ENCODE results near the gene OLFML1. TPM values are rescaled to one million over a fixed set of nuclear protein-coding genes. Genes with fewer than 3 reads are reported as not detected.
"Not testable (repeated sequence)": the region's sequence is repeated elsewhere in the genome, so short reads cannot be mapped to it uniquely, and the experiment has no call there.

The OLFML1 gene
- total RNA-seq, 1 donor from 2014 or later: not detected

DNA sequence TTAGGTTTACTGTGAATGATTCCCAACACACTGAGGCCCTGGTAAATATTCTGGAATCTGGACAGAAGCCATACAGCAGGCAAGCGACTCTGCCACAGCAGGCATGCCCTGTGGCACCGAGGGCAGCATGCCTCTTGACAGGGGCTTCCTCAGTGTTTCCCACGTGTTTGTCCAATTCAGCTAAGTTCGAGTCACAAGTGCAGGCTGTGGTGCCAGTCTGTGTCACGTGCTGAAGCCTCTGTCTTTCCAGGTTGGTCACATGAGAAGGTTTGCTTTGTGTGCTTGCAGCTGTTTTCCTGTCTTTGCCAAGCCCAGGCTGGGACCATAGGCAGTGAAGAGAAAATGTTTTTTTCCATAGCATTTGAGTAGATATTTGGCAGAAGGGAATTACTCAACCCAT lies 26.1 kb downstream of the OLFML1 start:
- DNase-seq (ENCODE audit: low read depth): peak; percentile 85

DNA sequence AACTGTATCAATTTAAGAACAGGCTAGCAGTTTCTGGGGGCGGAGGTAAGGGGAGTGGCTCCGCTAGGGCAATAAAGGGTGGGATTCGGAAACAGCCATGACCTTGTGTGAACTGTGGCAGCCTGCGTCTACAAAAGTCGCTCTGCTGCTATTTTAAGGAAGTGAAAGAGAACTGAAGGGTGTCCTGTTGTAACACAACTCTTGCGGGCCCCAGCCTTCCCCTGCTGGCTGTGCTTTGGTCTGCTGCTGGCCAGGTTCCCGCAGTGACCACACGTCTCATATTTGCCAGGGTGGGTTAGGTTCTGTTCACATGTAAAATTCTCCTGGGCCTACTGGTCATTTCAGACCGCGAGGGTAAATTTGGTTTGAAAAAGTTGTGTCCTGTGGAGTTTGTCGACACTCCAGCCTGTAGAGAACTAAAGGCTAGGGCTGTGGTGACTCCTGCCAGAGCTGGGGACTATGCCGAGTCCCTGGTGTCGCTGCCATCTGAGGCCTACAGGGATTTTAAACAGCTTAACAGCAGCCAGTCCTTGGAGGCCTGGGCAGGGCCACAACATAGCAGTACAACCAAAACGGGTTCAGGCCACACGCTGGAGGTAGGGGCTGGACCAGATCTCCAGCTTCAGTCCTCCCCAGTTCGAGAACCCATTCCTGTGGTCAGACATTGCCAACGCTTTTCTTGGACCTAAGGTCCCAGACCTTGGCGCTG lies 27.4 kb downstream of the OLFML1 start:
- peak; percentile 83 for DNase-seq (ENCODE audit: low read depth)

DNA sequence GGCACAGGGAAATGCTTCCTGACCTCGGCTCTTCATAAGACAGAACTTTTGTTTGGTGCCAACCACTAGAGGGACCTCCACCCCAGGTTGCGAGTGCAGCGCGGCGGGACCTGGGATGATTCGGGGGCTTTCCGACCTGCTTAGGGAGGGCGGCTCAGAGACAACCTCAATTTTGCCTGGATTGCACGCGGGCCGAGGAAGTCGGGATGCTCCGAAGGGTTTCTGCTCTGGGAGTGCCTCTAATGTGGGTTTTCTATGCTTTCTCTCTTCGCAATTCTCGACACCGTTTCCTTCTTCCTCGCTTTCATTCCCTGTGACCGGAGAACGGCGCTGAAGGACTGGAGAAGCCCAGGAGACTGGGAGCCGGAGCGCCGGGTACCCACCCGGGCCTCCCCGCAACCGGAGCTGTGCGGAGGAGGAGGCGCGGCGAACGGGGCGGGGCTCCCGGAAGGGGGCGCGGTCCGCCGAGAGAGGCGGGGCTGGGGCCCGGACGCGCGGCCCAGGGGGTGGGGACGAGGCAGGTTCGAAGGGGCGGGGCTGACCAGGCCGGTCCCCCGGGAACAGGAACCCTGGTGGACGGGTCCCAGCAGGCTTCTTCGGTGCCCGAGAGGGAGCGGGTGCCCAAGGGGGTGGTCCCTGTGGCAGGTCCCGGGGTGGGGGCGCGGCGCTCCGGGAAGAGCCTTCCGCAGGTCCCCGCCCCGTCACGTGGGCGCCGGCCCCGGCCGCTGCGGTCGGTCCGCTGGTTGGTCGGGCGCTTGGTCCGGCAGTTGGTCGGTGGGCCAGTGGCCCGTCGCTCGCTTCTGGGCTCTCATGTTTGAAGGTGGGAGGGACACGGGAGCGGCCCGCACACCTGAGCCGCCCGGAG lies 28.2 kb downstream of the OLFML1 start, which contains the start of gene PPFIBP2:
Gene PPFIBP2 (plus strand): TSS at position 766 of the 865 bp plus-strand sequence. CDS start 35,477 bp downstream, outside the sequence.
- DNase-seq (ENCODE audit: low read depth): peak; percentile 71

- no peak for DNase-seq (ENCODE audit: low read depth)
Measured at GRCh38 chr11:7514099-7514591, 28.8 kb downstream of the OLFML1 start.

DNA sequence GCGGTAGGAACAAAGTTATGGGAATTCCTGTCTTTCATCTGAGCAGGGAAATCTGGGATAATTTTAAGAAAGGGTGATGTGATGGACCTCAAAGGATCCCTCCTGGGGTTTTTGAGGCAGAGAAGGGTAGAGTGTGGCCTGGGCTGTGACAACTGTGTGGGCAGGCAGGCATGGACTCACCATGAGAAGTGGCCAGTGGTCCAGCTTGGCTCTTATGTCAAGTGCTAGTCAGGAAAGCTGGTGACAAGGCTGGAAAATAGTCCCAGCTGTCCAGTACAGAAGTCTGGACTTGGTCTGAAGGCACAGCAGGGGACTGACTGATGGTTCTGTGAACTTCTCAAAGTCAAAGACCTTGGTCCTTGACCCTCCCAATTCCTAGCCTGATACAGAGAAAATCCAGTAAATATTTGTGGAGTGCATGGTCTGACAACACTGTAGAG lies 30.2 kb downstream of the OLFML1 start:
- DNase-seq (ENCODE audit: low read depth): peak; percentile 52

DNA sequence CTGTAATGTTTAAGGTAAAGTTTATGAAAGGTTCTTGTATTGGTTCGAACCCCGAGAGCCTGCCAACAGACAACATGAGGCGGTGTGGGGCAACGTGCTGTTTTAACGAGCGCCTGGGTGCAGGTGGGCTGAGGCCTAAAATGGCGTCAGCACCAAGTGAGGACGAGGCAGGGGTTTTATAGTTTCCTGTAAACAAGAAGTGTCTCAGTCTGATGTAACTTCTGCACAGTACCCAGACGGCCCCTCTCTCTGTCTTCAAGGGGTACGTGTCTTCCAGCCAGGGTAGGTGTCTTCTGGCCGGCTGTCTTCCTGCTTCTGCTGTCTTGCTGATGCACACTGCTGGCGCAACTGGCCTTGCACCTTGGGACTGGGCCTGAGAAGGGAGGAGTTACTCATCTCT lies 31.2 kb downstream of the OLFML1 start:
- no peak for DNase-seq (ENCODE audit: low read depth)

GRCh38 chr11:7517743-7518142 lies 32.4 kb downstream of the OLFML1 start:
- not testable (repeated sequence) for DNase-seq (ENCODE audit: low read depth)

DNA sequence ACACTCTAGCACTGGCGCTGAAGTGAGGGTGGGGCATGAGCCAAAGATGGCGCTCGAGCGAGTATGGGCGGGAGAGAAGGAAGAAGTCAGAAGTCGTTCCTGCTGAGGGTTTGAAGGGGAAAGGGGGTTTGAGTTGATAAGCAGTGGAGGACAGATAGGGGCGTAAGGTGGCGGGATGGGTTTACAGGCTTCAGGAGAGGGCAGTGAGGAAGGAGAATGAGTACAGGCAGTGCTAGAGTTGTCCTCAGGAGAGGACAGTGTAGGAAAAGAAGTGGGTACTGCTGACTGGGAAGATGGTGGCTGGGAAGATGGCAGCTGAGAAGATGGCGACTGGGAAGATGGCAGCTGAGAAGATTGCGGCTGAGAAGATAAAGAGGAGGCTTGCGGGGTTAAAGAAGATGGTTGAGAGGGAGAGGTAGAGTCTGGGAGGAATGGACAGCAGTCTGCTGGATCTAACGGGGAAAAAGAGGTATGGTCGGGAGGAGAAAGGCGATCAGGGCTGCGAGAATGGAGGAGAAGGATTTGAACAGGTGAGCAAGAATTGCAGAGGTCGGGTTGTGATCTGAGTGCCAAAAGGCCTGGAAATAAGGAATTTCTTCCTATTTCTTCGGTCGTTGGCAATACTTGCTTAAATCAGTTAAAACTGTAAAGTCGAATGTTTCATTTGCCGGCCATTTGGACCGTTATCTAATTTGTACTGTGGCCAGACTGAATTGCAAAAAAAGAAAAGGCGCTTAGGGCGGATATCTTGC lies 33.7 kb downstream of the OLFML1 start:
- no peak for DNase-seq (ENCODE audit: low read depth)

DNA sequence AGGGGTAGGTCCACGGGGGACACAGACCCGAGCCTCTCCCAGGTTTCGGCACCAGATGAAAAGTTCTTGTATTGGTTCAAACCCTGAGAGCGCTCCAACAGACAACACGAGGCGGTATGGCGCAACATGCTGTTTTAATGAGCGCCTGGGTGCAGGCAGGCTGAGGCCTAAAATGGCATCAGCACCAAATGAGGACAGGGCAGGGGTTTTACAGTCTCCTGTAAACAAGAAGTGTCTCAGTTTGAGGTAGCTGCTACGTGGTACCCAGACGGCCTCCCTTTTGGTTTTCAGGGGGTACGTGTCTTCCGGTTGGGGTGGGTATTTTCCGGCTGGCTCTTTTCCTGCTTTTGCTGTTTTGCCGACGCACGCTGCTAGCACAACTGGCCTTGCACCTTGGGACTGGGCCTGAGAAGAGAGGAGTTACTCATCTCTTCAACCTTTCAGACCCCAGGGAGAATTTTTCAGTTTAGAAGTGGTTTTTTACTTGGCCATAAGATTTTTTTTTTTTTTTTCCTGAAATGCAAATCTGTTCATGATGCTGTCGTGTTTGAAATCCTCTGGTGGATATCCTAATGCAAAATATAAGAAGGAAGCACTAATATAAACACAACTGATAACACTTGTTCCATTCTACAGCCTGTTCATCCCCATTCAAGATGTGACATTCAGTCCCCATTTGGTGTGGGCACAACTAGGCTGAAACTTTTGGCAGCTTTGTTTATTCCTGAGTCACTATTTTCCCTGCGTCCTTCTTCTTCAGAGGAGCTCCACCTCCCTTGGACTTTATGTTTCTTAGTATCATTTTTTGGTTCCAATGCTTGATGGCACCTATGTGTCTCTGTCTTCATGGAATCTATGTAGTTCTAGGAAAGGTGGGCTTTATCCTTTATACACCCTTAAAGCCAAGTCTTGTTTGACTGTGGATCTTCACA lies 35.0 kb downstream of the OLFML1 start:
- no peak for DNase-seq (ENCODE audit: low read depth)

DNA sequence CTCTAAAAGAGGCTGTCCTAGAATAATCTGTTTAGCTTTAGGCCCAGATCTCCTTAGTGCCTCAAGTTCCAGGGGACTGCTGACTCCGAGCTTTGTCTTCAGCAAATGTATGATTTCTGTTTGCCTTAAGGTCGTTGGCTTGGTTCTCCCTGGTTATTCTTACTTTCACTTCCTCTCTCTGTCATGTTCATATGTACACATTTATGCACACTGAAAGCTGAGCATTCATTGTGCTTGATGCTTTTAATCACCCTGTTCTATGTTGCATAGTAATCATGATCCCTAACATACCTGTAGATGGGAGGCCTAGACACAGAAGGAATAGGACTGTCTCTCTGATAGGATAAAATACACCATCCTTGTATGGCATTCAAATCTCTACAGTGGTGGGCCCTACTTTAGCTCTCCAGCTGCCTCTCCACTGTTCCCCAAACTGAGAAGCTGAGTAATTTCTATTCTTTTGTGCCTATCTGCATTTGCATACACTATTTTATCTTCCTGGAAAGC lies 35.7 kb downstream of the OLFML1 start:
- DNase-seq (ENCODE audit: low read depth): no peak

DNA sequence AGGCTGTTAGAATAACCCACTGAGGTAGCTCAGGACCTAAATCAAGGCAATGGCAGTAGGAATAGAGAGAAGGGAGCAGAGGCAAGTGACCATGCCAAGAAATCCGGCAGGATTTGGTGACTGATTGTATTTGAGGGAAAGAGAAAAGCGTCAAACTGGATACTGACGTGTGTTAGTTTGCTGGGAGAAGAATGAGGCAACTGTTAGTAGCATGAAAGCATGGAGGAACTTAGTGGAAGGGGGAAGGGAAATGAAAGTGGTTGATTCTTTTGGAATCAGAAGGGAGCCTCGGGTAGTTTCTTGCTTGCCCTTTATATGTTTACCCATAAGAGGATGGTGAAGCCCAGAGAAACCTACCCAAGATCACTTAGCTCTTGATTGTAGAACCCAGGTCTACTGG lies 36.8 kb downstream of the OLFML1 start:
- no peak for DNase-seq (ENCODE audit: low read depth)

- DNase-seq (ENCODE audit: low read depth): no peak
Measured at GRCh38 chr11:7522546-7522945, 37.2 kb downstream of the OLFML1 start.

DNA sequence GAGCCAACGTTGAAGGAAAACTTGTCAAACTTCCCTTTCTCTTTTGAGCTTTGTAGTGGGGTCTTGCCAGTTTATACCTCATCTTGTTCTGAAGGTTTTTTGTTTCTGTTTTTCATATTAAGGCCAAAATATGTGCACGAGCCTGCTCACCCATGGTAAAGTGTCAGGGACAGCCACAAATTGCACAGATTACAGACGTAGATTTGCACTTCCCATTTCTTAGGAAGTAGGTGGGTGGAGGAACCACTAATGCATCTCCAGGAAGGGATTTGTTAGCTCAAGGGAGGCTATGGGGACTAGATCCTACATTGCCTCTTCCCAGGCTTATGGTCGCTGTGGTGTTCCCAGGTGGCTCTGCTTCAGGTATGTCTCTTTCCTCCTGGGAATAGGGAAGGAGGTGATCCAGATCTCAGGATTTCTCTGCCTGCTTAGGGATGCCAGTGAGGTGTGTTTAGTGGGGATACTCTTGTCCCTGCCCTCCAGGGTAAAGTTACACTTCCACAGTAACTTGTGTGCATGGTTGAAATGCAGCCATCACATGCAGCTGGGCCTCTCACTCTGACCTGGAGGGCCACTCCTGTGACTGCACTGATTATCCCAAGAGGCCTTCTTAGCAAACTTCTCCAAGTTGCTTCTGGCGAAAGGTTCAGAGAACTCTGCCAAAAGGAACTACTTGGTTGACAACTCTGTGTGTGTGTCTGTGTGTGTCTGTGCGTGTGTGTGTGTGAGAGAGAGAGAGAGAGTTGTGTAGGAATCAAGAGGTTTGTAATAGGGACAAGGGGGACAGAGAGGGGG lies 38.3 kb downstream of the OLFML1 start:
- DNase-seq (ENCODE audit: low read depth): no peak

DNA sequence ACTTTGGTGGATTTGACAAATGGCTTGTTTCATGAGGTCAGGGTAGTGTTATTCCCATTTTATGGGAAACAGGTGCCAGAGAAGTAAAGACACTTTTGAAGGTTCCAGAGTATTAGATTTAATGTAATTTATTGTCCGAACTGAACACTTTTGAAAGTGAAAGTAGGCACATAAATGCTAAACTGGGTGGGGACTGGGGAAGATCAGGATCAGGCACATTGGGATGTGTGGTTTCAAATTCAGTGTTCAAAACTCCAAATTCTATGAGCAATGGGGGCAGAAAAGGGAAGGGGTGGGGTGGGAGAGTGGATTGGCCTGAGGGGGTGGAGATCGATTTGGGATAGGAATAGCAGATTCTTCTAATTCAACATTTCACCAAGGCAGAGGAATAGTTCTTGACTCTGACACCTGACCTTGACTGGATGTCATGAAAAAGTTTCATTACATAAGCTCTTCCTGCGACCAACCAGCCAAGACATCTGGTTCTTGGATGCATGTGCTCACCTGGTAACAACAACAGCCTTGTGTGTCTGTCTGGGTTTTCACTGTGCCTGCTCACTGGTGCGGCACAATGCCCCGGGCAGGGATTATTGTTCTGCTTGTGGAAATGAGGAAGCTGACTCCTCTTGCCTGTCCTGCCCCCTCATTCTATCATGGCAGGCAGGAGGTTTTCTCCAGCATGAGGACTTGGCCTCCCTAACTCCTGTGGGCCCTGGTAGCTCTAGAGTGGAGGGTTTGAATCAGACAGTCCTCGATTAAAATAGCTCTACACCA lies 39.3 kb downstream of the OLFML1 start:
- DNase-seq (ENCODE audit: low read depth): no peak

DNA sequence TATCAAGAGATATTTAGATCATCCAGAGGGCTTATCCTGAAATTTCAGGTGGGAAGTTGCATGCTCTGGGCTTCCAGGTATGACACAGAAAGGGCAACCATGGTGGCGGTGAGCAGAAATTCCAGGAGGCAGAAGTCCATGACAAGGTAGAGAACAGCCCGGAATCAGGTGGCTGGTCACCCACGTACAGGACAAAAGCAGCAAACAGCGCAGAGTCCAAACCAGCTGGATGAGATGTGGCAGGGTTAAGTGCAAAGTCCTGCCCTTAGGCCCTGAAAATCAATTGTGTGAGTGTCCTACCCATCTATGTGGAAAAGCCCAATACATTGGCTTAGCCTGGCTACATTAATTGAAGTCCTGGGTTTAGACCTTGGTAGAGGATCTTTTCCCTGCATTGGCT lies 40.1 kb downstream of the OLFML1 start:
- no peak for DNase-seq (ENCODE audit: low read depth)

- DNase-seq (ENCODE audit: low read depth): no peak
Measured at GRCh38 chr11:7527029-7527428, 41.7 kb downstream of the OLFML1 start.

DNA sequence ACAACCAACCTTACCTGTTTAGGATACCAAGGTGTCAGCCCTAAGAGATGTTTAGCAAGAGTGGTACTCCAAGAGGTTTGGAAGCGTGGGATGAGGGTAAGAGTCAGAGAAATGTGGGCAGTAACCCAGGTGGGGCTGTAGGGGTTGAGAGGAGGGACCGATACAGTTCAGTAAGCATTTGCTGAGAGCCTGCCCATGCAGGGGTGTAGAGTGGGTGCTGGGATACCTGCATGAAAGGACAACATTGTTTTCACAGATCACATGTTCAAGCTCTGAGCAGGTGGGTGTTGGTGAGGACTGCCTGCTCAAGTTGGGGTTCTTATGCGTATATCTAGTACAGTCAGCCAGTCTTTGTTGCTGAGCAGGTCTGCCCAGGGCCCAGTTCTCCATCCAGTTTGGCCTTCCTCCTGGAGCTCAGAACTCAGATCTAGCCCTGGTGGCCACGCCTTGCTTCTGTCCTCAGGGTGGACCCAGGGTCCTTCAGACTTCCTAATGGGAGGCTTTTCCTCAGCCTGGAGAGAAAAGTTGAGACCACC lies 43.3 kb downstream of the OLFML1 start:
- DNase-seq (ENCODE audit: low read depth): no peak

- no peak for DNase-seq (ENCODE audit: low read depth)
Measured at GRCh38 chr11:7530013-7530640, 44.8 kb downstream of the OLFML1 start.
